SK-N-SH (cell line): ENCODE data around the gene ASAP2. TPM values are rescaled to one million over a fixed set of nuclear protein-coding genes. Genes with fewer than 3 reads are reported as not detected.
A peak's percentile ranks its signal among the peaks of the same experiment; 100 is the strongest.

Experiments
- CTCF ChIA-PET: fragments of 300-600, 350-600 bp; formaldehyde crosslinking; extraction: SDS; loops from one replicate; lab custom pipeline; 2021; lab: Yijun Ruan, JAX
- POLR2A ChIA-PET: fragments of 350-600 bp; sonication (Branson Sonifier 250); formaldehyde crosslinking; extraction: SDS; loops from one replicate; lab custom pipeline; 2020; ENCODE audit warnings: antibody characterized with exemption, inconsistent platforms; lab: Yijun Ruan, JAX
- DNase-seq: peaks from one replicate; pipeline ENCODE4 v3.0.0; 2012
- H2AFZ ChIP-seq: fragments of 200-600 bp; sonication (generic); 2 replicates; pipeline ENCODE4 v1.8.1; 2016; ENCODE audit warnings: antibody characterized with exemption, mild to moderate bottlenecking, low read depth
- H3F3A ChIP-seq: fragments of 200-600 bp; sonication (generic); replicated peaks from 2 replicates; pipeline ENCODE3; 2016; ENCODE audit warnings: antibody characterized with exemption, mild to moderate bottlenecking; ENCODE audit not compliant: insufficient read depth
- H3K27ac ChIP-seq, 2 experiments: fragments of 200-500 bp in 1 of 2; fragments of 200-600 bp in 1 of 2; sonication (Bioruptor generic) in 1 of 2; sonication (generic), shearing (Covaris generic) in 1 of 2; 2 replicates each; pipeline versions ENCODE4 v1.5.1 to v1.6.1; 2014 to 2016; ENCODE audit warnings: low read depth in 2 of 2, inconsistent platforms in 1 of 2, low read length in 1 of 2, mild to moderate bottlenecking in 1 of 2, mixed read lengths in 1 of 2
- H3K27me3 ChIP-seq: fragments of 200-600 bp; sonication (generic), shearing (Covaris generic); 2 replicates; pipeline ENCODE4 v1.6.1; 2016; ENCODE audit warnings: mixed run types; ENCODE audit not compliant: insufficient read depth
- H3K36me3 ChIP-seq, 2 experiments: fragments of 200-500 bp in 1 of 2; fragments of 200-600 bp in 1 of 2; sonication (Bioruptor generic) in 1 of 2; sonication (generic) in 1 of 2; replicated peaks in 1 of 2; 2 replicates each; pipeline versions ENCODE3 to v1.5.1; 2014 to 2016; ENCODE audit warnings: low read length in 1 of 2, mild to moderate bottlenecking in 1 of 2; ENCODE audit not compliant: insufficient read depth in 2 of 2, control insufficient read depth in 1 of 2
- H3K4me1 ChIP-seq, 2 experiments: fragments of 200-500 bp in 1 of 2; fragments of 200-600 bp in 1 of 2; sonication (Bioruptor generic) in 1 of 2; sonication (generic), shearing (Covaris generic) in 1 of 2; 2 replicates each; pipeline versions ENCODE4 v1.5.1 to v1.6.1; 2014 to 2016; ENCODE audit warnings: low read depth in 1 of 2, low read length in 1 of 2, mixed run types in 1 of 2; ENCODE audit not compliant: insufficient read depth in 2 of 2, control insufficient read depth in 1 of 2
- H3K4me2 ChIP-seq: fragments of 200-600 bp; sonication (generic), shearing (Covaris generic); 2 replicates; pipeline ENCODE4 v1.6.1; 2017; ENCODE audit warnings: mixed run types
- H3K4me3 ChIP-seq, 2 experiments: fragments of 200-500 bp in 1 of 2; fragments of 200-600 bp in 1 of 2; sonication (Bioruptor generic) in 1 of 2; sonication (generic), shearing (Covaris generic) in 1 of 2; 2 replicates each; pipeline versions ENCODE4 v1.5.1 to v1.8.1; 2014 to 2016; ENCODE audit warnings: low read depth in 2 of 2, inconsistent platforms in 1 of 2, low read length in 1 of 2, mild to moderate bottlenecking in 1 of 2, mixed read lengths in 1 of 2, moderate library complexity in 1 of 2
- H3K79me2 ChIP-seq: fragments of 200-600 bp; sonication (generic); 2 replicates; pipeline ENCODE4 v1.8.1; 2017; ENCODE audit warnings: mild to moderate bottlenecking; ENCODE audit not compliant: insufficient read depth
- H3K9ac ChIP-seq: fragments of 200-600 bp; sonication (generic); 2 replicates; pipeline ENCODE4 v1.6.1; 2017; ENCODE audit warnings: mixed run types
- H3K9me2 ChIP-seq: fragments of 200-600 bp; sonication (generic); 2 replicates; pipeline ENCODE4 v1.6.1; 2017; ENCODE audit warnings: mixed run types
- H3K9me3 ChIP-seq: fragments of 200-600 bp; sonication (generic); 2 replicates; pipeline ENCODE4 v1.6.1; 2017; ENCODE audit warnings: mixed run types, mild to moderate bottlenecking, moderate library complexity
- H4K20me1 ChIP-seq: fragments of 200-600 bp; sonication (generic); 2 replicates; pipeline ENCODE4 v1.6.1; 2017; ENCODE audit warnings: mild to moderate bottlenecking, mixed run types; ENCODE audit not compliant: insufficient read depth
- CHD2 ChIP-seq: fragments of 150-350 bp; IDR thresholded peaks from 2 replicates; pipeline ENCODE4 v1.6.1; 2018; ENCODE audit warnings: low read length; ENCODE audit not compliant: partially characterized antibody
- CTCF ChIP-seq: fragments of 200-600 bp; sonication (generic); IDR thresholded peaks from 2 replicates; pipeline ENCODE4 v1.6.1; 2017; ENCODE audit warnings: antibody characterized with exemption, mild to moderate bottlenecking, moderate library complexity
- EZH2phosphoT487 ChIP-seq: fragments of 200-600 bp; sonication (generic); IDR thresholded peaks from 2 replicates; pipeline ENCODE4 v1.6.1; 2017; ENCODE audit warnings: low read depth, mixed run types, mild to moderate bottlenecking, antibody characterized with exemption, moderate library complexity, borderline replicate concordance
- FOXM1 ChIP-seq: IDR thresholded peaks from 2 replicates; pipeline ENCODE4 v1.4.0; 2012; ENCODE audit warnings: low read depth, mild to moderate bottlenecking
- GABPA ChIP-seq: IDR thresholded peaks from 2 replicates; pipeline ENCODE4 v1.4.0; 2012; ENCODE audit warnings: low read depth, mild to moderate bottlenecking
- IRF3 ChIP-seq: fragments of 150-350 bp; IDR thresholded peaks from 2 replicates; pipeline ENCODE4 v1.6.1; 2016; ENCODE audit warnings: mild to moderate bottlenecking, low read depth, low read length
- NFIC ChIP-seq: IDR thresholded peaks from 2 replicates; pipeline ENCODE4 v1.4.0; 2012; ENCODE audit warnings: borderline replicate concordance
- POLR2AphosphoS5 ChIP-seq: IDR thresholded peaks from 2 replicates; pipeline ENCODE4 v1.6.1; 2012; ENCODE audit warnings: low read depth, low read length
- RCOR1 ChIP-seq: fragments of 150-350 bp; IDR thresholded peaks from 2 replicates; pipeline ENCODE4 v1.6.1; 2017; ENCODE audit warnings: antibody characterized with exemption, low read length
- REST ChIP-seq: IDR thresholded peaks from 2 replicates; pipeline ENCODE4 v1.6.1; 2012; ENCODE audit warnings: mild to moderate bottlenecking, low read depth, low read length, moderate library complexity
- RFX5 ChIP-seq: IDR thresholded peaks from 2 replicates; pipeline ENCODE4 v1.6.1; 2012; ENCODE audit warnings: mild to moderate bottlenecking, improper control_type of control experiment, low read length
- RXRA ChIP-seq: IDR thresholded peaks from 2 replicates; pipeline ENCODE4 v1.4.0; 2012; ENCODE audit warnings: low read depth, mild to moderate bottlenecking, borderline replicate concordance
- SIN3A ChIP-seq: IDR thresholded peaks from 2 replicates; pipeline ENCODE4 v1.6.1; 2012; ENCODE audit warnings: low read depth, mild to moderate bottlenecking, low read length, moderate library complexity, borderline replicate concordance
- SMC3 ChIP-seq: IDR thresholded peaks from 2 replicates; pipeline ENCODE4 v1.6.1; 2012; ENCODE audit warnings: low read depth, low read length, improper control_type of control experiment
- TCF12 ChIP-seq: IDR thresholded peaks from 2 replicates; pipeline ENCODE4 v1.4.0; 2012
- USF1 ChIP-seq: IDR thresholded peaks from 2 replicates; pipeline ENCODE4 v1.4.0; 2012; ENCODE audit warnings: low read depth, borderline replicate concordance
- WGBS: methylation state at CpG from one replicate; pipeline ENCODE4 v1.1.6; 2017; ENCODE audit warnings: low lambda C conversion rate; 5-methylcytosine and 5-hydroxymethylcytosine counted together
- polyA plus RNA-seq, 3 experiments: library from polyadenylated mRNA; depleted of rRNA; stranded (reverse); fragments of >200 nt; gene quantifications; 2 replicates each; pipeline ENCODE4 v1.2.3, GENCODE V29; 2012

ASAP2 gene
- polyA plus RNA-seq, 1 of the 3 experiments (the other 2 are of a cell fraction): 37.9 TPM

GRCh38 chr2:9378433-9379390, 172.1 kb downstream of the ASAP2 start (continued):
- no peak for TF ChIP-seq GABPA
- TF ChIP-seq SIN3A: peak; percentile 25; the same call in 1 of the 2 replicates
- TF ChIP-seq USF1: no peak
- no peak; the same call in 1 of the 2 replicates for TF ChIP-seq RXRA
- TF ChIP-seq TCF12: peak; percentile 68; the same call in 1 of the 2 replicates
- no peak for TF ChIP-seq SMC3
- TF ChIP-seq POLR2AphosphoS5: peak; percentile 42; the same call in 1 of the 2 replicates

- Histone ChIP-seq H3K27ac (peak overlapping the region in 1 of 2 experiments; percentile 97; a peak in 2 of 4 replicates), H3K36me3 (peaks cover 48 to 61% of the 10 kb centered on the region in 2 experiments), H3K27me3 (no peaks in the 10 kb centered on the region), H4K20me1 (no peaks in the 10 kb centered on the region), H3K4me2 (no peak overlapping the region), H3K9ac (no peak overlapping the region), H2AFZ (no peak overlapping the region), H3K9me2 (no peaks in the 10 kb centered on the region), H3K79me2 (peaks cover 7% of the 10 kb centered on the region; the same call in 1 of the 2 replicates), H3F3A (peaks cover 36% of the 10 kb centered on the region), H3K9me3 (no peaks in the 10 kb centered on the region), H3K4me3 (no peak overlapping the region), H3K4me1 (peaks cover 12 to 52% of the 10 kb centered on the region in 2 experiments; a peak in 3 of 4 replicates)
- POLR2A ChIA-PET: no interaction called here
- WGBS: 92% methylated on average over 5 of the region's 5 CpGs
- CTCF ChIA-PET: interaction anchor here (1.1 to 1.3 kb wide), 2 partner anchors 10 to 236 kb away, joined by 3 to 4 read pairs; no protein-coding TSS in a partner anchor
- TF ChIP-seq NFIC: no peak
- TF ChIP-seq RFX5: no peak
- no peak for TF ChIP-seq REST
- no peak for TF ChIP-seq EZH2phosphoT487
- no peak for TF ChIP-seq CTCF
- no peak for TF ChIP-seq RXRA
- no peak for TF ChIP-seq FOXM1
- TF ChIP-seq USF1: no peak
- TF ChIP-seq CHD2: no peak
- no peak for TF ChIP-seq RCOR1
- no peak for TF ChIP-seq IRF3
- DNase-seq: no peak
These were observed 172.8 kb downstream of the ASAP2 start for GRCh38 chr2:9379391-9379755.
